Muscle layer of duodenum (tissue), 2 donors: Measurements from ENCODE around the gene PTPN12.

Source experiments
- H3K27ac ChIP-seq: one replicate; pipeline ENCODE4 v1.7.0; 2013; ENCODE audit warnings: mild to moderate bottlenecking, low read length
- H3K27me3 ChIP-seq: one replicate; pipeline ENCODE4 v1.7.0; 2013; ENCODE audit warnings: low read depth, mild to moderate bottlenecking, control low read depth, low read length
- H3K36me3 ChIP-seq, 2 donors: one replicate each; pipeline ENCODE4 v1.7.0; 2013; ENCODE audit warnings: low read length in 2 of 2, control low read depth in 1 of 2, mild to moderate bottlenecking in 1 of 2; ENCODE audit not compliant: insufficient read depth in 2 of 2, control insufficient read depth in 1 of 2
- H3K4me1 ChIP-seq, 2 donors: one replicate each; pipeline ENCODE4 v1.7.0; 2013; ENCODE audit warnings: low read length in 2 of 2, mild to moderate bottlenecking in 2 of 2, control low read depth in 1 of 2, moderate library complexity in 1 of 2; ENCODE audit not compliant: insufficient read depth in 2 of 2, control insufficient read depth in 1 of 2
- H3K4me3 ChIP-seq, 2 donors: one replicate each; pipeline ENCODE4 v1.7.0; 2013; ENCODE audit warnings: low read length in 2 of 2, low read depth in 1 of 2, mild to moderate bottlenecking in 1 of 2
- H3K9me3 ChIP-seq, 2 donors: one replicate each; pipeline ENCODE4 v1.7.0; 2013; ENCODE audit warnings: low read length in 2 of 2, control low read depth in 1 of 2, mild to moderate bottlenecking in 1 of 2; ENCODE audit not compliant: control insufficient read depth in 1 of 2
- donor health status: healthy.

The PTPN12 gene

GRCh38 chr7:77580762-77581350 is 43.8 kb downstream of the PTPN12 start:
- Histone ChIP-seq H3K27ac (no peak overlapping the region), H3K4me3 (no peak overlapping the region), H3K9me3 (no peaks in the 10 kb centered on the region), H3K4me1 (peaks cover 0 to 4% of the 10 kb centered on the region in 2 donors), H3K27me3 (no peaks in the 10 kb centered on the region), H3K36me3 (peaks cover 9 to 11% of the 10 kb centered on the region in 2 donors)

DNA sequence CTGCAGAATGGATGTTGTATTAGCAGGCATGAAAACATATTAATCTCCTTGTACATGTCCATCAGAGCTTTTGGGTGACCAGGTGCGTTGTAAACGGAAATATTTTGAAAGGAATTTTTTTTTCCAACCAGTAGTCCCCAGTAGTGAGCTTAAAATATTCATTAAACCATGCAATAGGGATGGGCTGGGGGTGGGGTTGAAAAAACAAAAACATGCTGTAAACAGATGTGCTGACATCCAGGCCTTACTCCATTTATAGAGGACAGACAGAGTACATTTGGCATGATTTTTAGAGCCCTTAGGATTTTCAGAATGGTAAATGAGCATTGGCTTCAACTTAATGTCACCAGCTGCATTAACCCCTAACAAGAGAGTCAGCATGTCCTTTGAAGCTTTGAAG is 50.2 kb downstream of the PTPN12 start:
- H3K27ac ChIP-seq, result no peak overlapping the region
- no peak overlapping the region for H3K4me3 ChIP-seq
- peaks cover 14 to 18% of the 10 kb centered on the region in 2 donors for H3K36me3 ChIP-seq
- H3K4me1 ChIP-seq, result no peaks in the 10 kb centered on the region
- no peaks in the 10 kb centered on the region for H3K9me3 ChIP-seq
- no peaks in the 10 kb centered on the region for H3K27me3 ChIP-seq

- H3K27me3 ChIP-seq, result no peaks in the 10 kb centered on the region
- no peaks in the 10 kb centered on the region for H3K9me3 ChIP-seq
- no peak overlapping the region for H3K4me3 ChIP-seq
- H3K36me3 ChIP-seq, result peaks cover 14 to 23% of the 10 kb centered on the region in 2 donors
- H3K27ac ChIP-seq, result no peak overlapping the region
- no peaks in the 10 kb centered on the region for H3K4me1 ChIP-seq
Observed at GRCh38 chr7:77600952-77601351, 63.9 kb downstream of the PTPN12 start.

DNA sequence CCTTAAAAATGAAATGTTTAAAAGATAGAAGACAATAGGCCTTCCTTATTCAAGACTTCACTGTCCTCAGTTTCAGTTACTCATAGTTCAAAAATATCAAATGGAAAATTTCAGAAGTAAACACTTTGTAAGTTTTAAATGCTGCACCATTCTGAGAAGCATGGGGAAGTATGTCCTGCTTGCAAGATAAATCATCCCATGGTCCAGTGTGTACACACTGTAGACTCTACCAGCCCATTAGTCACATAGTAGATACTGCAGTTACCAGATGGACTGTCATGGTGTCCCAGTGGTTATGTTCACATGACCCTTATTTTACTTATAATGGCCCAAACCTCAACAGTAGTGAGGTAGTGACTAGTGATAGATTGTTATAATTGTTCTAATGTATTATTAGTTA is 69.5 kb downstream of the PTPN12 start:
- Histone ChIP-seq H3K27me3 (no peaks in the 10 kb centered on the region), H3K4me3 (no peak overlapping the region), H3K36me3 (peaks cover 10 to 18% of the 10 kb centered on the region in 2 donors), H3K27ac (no peak overlapping the region), H3K9me3 (no peaks in the 10 kb centered on the region), H3K4me1 (no peaks in the 10 kb centered on the region)

GRCh38 chr7:77619314-77619713 is 82.2 kb downstream of the PTPN12 start:
- H3K9me3 ChIP-seq, result no peaks in the 10 kb centered on the region
- no peaks in the 10 kb centered on the region for H3K4me1 ChIP-seq
- peaks cover 23 to 28% of the 10 kb centered on the region in 2 donors for H3K36me3 ChIP-seq
- no peak overlapping the region for H3K27ac ChIP-seq
- no peak overlapping the region for H3K4me3 ChIP-seq
- no peaks in the 10 kb centered on the region for H3K27me3 ChIP-seq

DNA sequence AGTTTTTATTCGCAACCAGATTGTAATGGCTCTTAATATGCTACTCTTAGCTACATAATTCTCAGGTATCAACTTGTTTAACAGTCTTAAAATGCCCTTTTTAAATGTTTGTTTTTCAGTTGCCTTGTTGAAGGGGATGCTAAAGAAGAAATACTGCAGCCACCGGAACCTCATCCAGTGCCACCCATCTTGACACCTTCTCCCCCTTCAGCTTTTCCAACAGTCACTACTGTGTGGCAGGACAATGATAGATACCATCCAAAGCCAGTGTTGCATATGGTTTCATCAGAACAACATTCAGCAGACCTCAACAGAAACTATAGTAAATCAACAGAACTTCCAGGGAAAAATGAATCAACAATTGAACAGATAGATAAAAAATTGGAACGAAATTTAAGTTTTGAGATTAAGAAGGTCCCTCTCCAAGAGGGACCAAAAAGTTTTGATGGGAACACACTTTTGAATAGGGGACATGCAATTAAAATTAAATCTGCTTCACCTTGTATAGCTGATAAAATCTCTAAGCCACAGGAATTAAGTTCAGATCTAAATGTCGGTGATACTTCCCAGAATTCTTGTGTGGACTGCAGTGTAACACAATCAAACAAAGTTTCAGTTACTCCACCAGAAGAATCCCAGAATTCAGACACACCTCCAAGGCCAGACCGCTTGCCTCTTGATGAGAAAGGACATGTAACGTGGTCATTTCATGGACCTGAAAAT is 89.7 kb downstream of the PTPN12 start:
- peaks cover 23% of the 10 kb centered on the region in 2 donors for H3K36me3 ChIP-seq
- H3K27ac ChIP-seq, result no peak overlapping the region
- no peaks in the 10 kb centered on the region for H3K9me3 ChIP-seq
- H3K4me1 ChIP-seq, result no peaks in the 10 kb centered on the region
- no peaks in the 10 kb centered on the region for H3K27me3 ChIP-seq
- no peak overlapping the region for H3K4me3 ChIP-seq

DNA sequence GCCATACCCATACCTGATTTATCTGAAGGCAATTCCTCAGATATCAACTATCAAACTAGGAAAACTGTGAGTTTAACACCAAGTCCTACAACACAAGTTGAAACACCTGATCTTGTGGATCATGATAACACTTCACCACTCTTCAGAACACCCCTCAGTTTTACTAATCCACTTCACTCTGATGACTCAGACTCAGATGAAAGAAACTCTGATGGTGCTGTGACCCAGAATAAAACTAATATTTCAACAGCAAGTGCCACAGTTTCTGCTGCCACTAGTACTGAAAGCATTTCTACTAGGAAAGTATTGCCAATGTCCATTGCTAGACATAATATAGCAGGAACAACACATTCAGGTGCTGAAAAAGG is 90.2 kb downstream of the PTPN12 start:
- Histone ChIP-seq H3K4me1 (no peaks in the 10 kb centered on the region), H3K4me3 (no peak overlapping the region), H3K9me3 (no peaks in the 10 kb centered on the region), H3K27me3 (no peaks in the 10 kb centered on the region), H3K36me3 (peaks cover 18 to 22% of the 10 kb centered on the region in 2 donors), H3K27ac (no peak overlapping the region)

GRCh38 chr7:77629797-77630196 is 92.7 kb downstream of the PTPN12 start:
- H3K27ac ChIP-seq, result no peak overlapping the region
- no peak overlapping the region for H3K4me3 ChIP-seq
- H3K9me3 ChIP-seq, result no peaks in the 10 kb centered on the region
- H3K4me1 ChIP-seq, result no peaks in the 10 kb centered on the region
- H3K36me3 ChIP-seq, result peaks cover 22 to 27% of the 10 kb centered on the region in 2 donors
- H3K27me3 ChIP-seq, result no peaks in the 10 kb centered on the region

DNA sequence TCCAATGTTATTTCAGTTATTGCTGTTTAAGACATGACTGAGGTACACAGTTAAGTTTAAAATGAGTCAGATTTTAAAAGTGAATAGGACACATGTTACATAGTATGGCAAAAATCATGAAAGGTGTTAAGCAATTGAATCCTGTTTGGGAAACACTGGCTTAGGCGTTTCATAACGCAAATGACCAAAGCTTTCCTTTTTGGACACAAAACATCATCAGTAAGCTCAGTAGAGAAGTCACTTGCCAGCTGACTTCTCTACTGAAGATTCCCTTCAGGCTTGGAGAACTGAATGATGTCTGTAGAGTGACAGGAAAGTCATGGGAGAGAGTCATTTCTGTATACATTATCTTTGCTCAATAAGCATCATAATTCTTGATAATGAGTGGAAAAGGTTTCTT is 94.7 kb downstream of the PTPN12 start:
- Histone ChIP-seq H3K9me3 (no peaks in the 10 kb centered on the region), H3K27me3 (no peaks in the 10 kb centered on the region), H3K4me1 (no peaks in the 10 kb centered on the region), H3K4me3 (no peak overlapping the region), H3K36me3 (peaks cover 17 to 29% of the 10 kb centered on the region in 2 donors), H3K27ac (no peak overlapping the region)

DNA sequence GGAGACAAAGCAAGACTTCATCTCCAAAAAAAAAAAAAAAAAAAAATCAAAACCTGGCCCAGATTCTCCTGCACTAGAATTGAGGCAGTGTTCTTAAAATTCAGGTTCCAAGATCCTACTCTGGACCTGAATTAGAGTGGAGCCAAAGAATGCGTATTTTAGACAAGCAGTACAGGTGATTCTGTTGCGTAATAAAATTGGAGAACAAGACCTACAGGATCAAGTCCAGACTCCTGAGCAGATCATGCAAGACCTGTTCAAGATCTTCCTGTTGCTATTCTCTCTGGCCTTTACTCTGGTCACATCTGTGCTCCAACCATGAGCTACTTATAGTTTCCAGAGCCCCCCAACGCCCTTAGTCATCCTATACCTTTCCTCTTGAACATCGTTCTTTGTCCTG is 107.7 kb downstream of the PTPN12 start:
- H3K4me3 ChIP-seq, result no peak overlapping the region
- no peaks in the 10 kb centered on the region for H3K4me1 ChIP-seq
- H3K27ac ChIP-seq, result no peak overlapping the region
- no peaks in the 10 kb centered on the region for H3K27me3 ChIP-seq
- no peaks in the 10 kb centered on the region for H3K9me3 ChIP-seq
- peaks cover 21 to 40% of the 10 kb centered on the region in 2 donors for H3K36me3 ChIP-seq

DNA sequence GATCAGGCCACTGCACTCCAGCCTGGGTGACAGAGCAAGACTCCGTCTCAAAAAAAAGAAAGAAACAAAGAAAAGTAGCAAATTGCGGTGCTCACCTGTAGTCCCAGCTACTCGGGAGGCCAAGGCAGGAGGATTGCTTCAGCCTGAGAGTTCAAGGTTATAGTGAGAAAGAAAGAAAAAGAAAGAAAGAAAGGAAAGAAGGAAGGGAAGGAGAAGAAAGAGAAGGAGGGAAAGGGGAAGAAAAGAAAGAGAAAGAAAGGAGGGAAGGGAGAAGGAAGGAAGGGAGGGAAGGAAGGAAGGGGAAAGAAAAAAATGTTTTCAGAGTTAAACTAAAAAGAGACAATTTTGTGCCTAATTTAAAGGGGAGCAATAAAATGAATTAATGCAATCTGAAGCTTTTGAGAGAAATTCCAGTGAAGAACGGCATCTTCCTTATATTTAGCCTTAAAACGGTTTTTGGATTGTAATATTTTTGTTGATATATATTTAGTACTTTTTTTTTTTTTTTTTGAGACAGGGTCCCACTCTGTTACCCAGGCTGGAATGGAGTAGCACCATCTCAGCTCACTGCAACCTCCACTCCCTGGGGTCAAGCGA is 111.7 kb downstream of the PTPN12 start:
- Histone ChIP-seq H3K9me3 (no peaks in the 10 kb centered on the region), H3K36me3 (peaks cover 8 to 19% of the 10 kb centered on the region in 2 donors), H3K4me1 (no peaks in the 10 kb centered on the region), H3K27me3 (no peaks in the 10 kb centered on the region), H3K4me3 (no peak overlapping the region), H3K27ac (no peak overlapping the region)
